NB4 (cell line): Measurements from ENCODE around the gene ITFG2.

Experiments used
- MYC ChIP-seq: IDR thresholded peaks from 2 replicates; pipeline ENCODE4 v1.6.1; 2011; ENCODE audit warnings: low read depth, low read length
- POLR2A ChIP-seq: IDR thresholded peaks from 2 replicates; pipeline ENCODE4 v1.6.1; 2011; ENCODE audit warnings: mild to moderate bottlenecking; ENCODE audit not compliant: insufficient read length; ENCODE audit errors: extremely low read depth
- TF ChIP-seq, protein P1 (sequence below): IDR thresholded peaks from 2 replicates; pipeline ENCODE4 v1.6.1; 2011; ENCODE audit warnings: low read depth, low read length
- TF ChIP-seq, protein P2 (sequence below): IDR thresholded peaks from one replicate; pipeline ENCODE4 v1.5.1; 2012; ENCODE audit warnings: low read depth, low read length

DNA sequence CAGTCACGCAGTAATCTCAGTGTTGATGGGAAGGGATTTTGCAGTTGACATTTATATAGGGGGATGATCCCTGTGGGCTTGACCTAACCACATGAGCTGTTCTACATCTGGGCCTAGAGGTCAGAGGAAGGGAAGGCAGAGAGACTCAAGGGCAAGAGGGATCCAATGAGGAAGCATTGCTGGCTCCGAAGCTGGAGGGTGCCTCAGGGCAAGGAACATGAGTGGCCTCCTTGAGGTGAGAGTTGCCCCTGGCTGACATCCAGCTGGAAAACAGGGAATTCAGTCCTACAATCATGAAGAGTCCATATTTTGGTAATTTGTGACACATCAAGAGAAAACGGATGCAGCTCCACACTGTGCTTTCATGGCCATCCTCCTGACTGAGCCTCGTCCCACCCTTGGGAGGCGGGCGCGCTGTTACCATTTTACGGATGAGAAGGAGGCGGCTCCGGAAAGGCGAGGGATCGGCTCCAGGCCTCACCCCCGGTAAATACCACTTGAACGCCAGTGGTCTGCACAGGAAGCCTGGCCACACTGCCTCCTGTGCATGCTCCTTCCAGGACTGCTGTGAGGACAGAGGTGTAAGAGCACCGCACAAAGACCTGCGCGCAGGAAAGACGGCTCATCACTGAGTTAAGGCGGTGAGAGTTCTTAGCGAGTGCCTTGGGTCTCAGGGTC is 36.2 kb upstream of the ITFG2 start:
- TF ChIP-seq, protein P1, sequence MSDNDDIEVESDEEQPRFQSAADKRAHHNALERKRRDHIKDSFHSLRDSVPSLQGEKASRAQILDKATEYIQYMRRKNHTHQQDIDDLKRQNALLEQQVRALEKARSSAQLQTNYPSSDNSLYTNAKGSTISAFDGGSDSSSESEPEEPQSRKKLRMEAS, result no peak
- TF ChIP-seq POLR2A (no peak), MYC (no peak)
- TF ChIP-seq, protein P2, sequence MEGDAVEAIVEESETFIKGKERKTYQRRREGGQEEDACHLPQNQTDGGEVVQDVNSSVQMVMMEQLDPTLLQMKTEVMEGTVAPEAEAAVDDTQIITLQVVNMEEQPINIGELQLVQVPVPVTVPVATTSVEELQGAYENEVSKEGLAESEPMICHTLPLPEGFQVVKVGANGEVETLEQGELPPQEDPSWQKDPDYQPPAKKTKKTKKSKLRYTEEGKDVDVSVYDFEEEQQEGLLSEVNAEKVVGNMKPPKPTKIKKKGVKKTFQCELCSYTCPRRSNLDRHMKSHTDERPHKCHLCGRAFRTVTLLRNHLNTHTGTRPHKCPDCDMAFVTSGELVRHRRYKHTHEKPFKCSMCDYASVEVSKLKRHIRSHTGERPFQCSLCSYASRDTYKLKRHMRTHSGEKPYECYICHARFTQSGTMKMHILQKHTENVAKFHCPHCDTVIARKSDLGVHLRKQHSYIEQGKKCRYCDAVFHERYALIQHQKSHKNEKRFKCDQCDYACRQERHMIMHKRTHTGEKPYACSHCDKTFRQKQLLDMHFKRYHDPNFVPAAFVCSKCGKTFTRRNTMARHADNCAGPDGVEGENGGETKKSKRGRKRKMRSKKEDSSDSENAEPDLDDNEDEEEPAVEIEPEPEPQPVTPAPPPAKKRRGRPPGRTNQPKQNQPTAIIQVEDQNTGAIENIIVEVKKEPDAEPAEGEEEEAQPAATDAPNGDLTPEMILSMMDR, result no peak
